HG03469 (cell line): ENCODE measurements around the gene TAGLN2.

Experiments
- ATAC-seq: cut with Tn5 transposase; IDR thresholded peaks from one replicate; pipeline ENCODE4 v1.9.1; 2021; ENCODE audit warnings: mild to moderate bottlenecking, moderate library complexity, moderate number of reproducible peaks; ENCODE audit not compliant: unreplicated experiment

TAGLN2 gene

GRCh38 chr1:159951016-159951415, 25.7 kb upstream of the TAGLN2 start:
- no peak for ATAC-seq

- no peak for ATAC-seq
These were observed 24.7 kb upstream of the TAGLN2 start for GRCh38 chr1:159949981-159950381.

- no peak for ATAC-seq
These were observed 23.8 kb upstream of the TAGLN2 start for GRCh38 chr1:159949123-159949522.

- no peak for ATAC-seq
These were observed 22.6 kb upstream of the TAGLN2 start for GRCh38 chr1:159947942-159948341.

- no peak for ATAC-seq
These were observed 21.2 kb upstream of the TAGLN2 start for GRCh38 chr1:159946242-159947187.

- ATAC-seq = no peak
These were observed 20.4 kb upstream of the TAGLN2 start, which contains the start of gene IGSF9 for GRCh38 chr1:159945483-159946241. IGSF9 (minus strand) TSS chr1:159945613; CDS start chr1:159943454, 2,159 bp downstream.

GRCh38 chr1:159944623-159945455, 19.5 kb upstream of the TAGLN2 start:
- ATAC-seq = no peak

- no peak for ATAC-seq
These were observed 18.8 kb upstream of the TAGLN2 start for GRCh38 chr1:159943908-159944622.

- no peak for ATAC-seq
These were observed 18.0 kb upstream of the TAGLN2 start for GRCh38 chr1:159943278-159943640.

- ATAC-seq = no peak
These were observed 17.4 kb upstream of the TAGLN2 start for GRCh38 chr1:159942632-159943277.

GRCh38 chr1:159941591-159942560, 16.6 kb upstream of the TAGLN2 start:
- ATAC-seq = no peak

- no peak for ATAC-seq
These were observed 15.8 kb upstream of the TAGLN2 start for GRCh38 chr1:159941141-159941540.

GRCh38 chr1:159940006-159940620, 14.8 kb upstream of the TAGLN2 start:
- no peak for ATAC-seq

GRCh38 chr1:159939678-159940002, 14.3 kb upstream of the TAGLN2 start:
- no peak for ATAC-seq

GRCh38 chr1:159938905-159939677, 13.8 kb upstream of the TAGLN2 start:
- no peak for ATAC-seq

GRCh38 chr1:159938211-159938852, 13.0 kb upstream of the TAGLN2 start:
- ATAC-seq = no peak
